GM23248 (cell line): ENCODE measurements around the gene MKKS. TPM values are rescaled to one million over a fixed set of nuclear protein-coding genes. Genes with fewer than 3 reads are reported as not detected.

ENCODE experiments used
- DNase-seq: peaks from one replicate; pipeline ENCODE4 v3.0.0-alpha.2; 2015
- H2AFZ ChIP-seq: fragments of 200-600 bp; sonication (generic); 2 replicates; pipeline ENCODE4 v1.6.1; 2016; ENCODE audit warnings: antibody characterized with exemption
- H3F3A ChIP-seq: fragments of 200-600 bp; sonication (generic); 2 replicates; pipeline ENCODE4 v1.6.1; 2016; ENCODE audit warnings: mild to moderate bottlenecking, antibody characterized with exemption, mixed run types; ENCODE audit not compliant: insufficient read depth
- H3K27ac ChIP-seq: fragments of 200-600 bp; sonication (generic); 2 replicates; pipeline ENCODE4 v1.5.1; 2016; ENCODE audit warnings: mild to moderate bottlenecking
- H3K27me3 ChIP-seq: fragments of 200-600 bp; sonication (generic); replicated peaks from 2 replicates; pipeline ENCODE4 v1.6.1; 2016; ENCODE audit warnings: mild to moderate bottlenecking; ENCODE audit not compliant: insufficient read depth
- H3K36me3 ChIP-seq: fragments of 200-600 bp; sonication (generic); 2 replicates; pipeline ENCODE4 v1.6.1; 2016; ENCODE audit warnings: low read depth, mild to moderate bottlenecking
- H3K4me1 ChIP-seq: fragments of 200-600 bp; sonication (generic); 2 replicates; pipeline ENCODE4 v1.6.1; 2016; ENCODE audit warnings: mild to moderate bottlenecking; ENCODE audit not compliant: insufficient read depth
- H3K4me2 ChIP-seq: fragments of 200-600 bp; sonication (generic); one replicate; pipeline ENCODE4 v1.6.1; 2016; ENCODE audit warnings: mild to moderate bottlenecking; ENCODE audit not compliant: unreplicated experiment
- H3K4me3 ChIP-seq: fragments of 200-600 bp; sonication (generic); 2 replicates; pipeline ENCODE4 v1.5.1; 2016; ENCODE audit warnings: mild to moderate bottlenecking
- H3K79me2 ChIP-seq: fragments of 200-600 bp; sonication (generic); 2 replicates; pipeline ENCODE4 v1.6.1; 2016; ENCODE audit warnings: mild to moderate bottlenecking; ENCODE audit not compliant: insufficient read depth
- H3K9ac ChIP-seq: fragments of 200-600 bp; sonication (generic); 2 replicates; pipeline ENCODE4 v1.6.1; 2016; ENCODE audit warnings: mild to moderate bottlenecking
- H3K9me2 ChIP-seq: fragments of 200-600 bp; sonication (generic); 2 replicates; pipeline ENCODE4 v1.6.1; 2016; ENCODE audit warnings: mixed run types, mild to moderate bottlenecking, moderate library complexity; ENCODE audit not compliant: insufficient read depth
- H3K9me3 ChIP-seq: fragments of 200-600 bp; sonication (generic); one replicate; pipeline ENCODE4 v1.6.1; 2017; ENCODE audit warnings: low read depth
- H4K20me1 ChIP-seq: fragments of 200-600 bp; sonication (generic); 2 replicates; pipeline ENCODE4 v1.6.0; 2016; ENCODE audit not compliant: insufficient read depth
- EZH2 ChIP-seq: fragments of 200-600 bp; sonication (generic); IDR thresholded peaks from 2 replicates; pipeline ENCODE4 v1.6.1; 2018; ENCODE audit warnings: antibody characterized with exemption, mild to moderate bottlenecking; ENCODE audit not compliant: insufficient read depth, poor library complexity, severe bottlenecking
- EZH2phosphoT487 ChIP-seq: fragments of 200-600 bp; sonication (generic); IDR thresholded peaks from 2 replicates; pipeline ENCODE4 v1.6.1; 2018; ENCODE audit warnings: antibody characterized with exemption, moderate library complexity, mild to moderate bottlenecking, low read depth; ENCODE audit not compliant: insufficient read depth
- WGBS, 2 experiments: methylation state at CpG; one replicate each; pipeline ENCODE4 v1.1.6; 2015 to 2017; ENCODE audit warnings: low lambda C conversion rate in 2 of 2, low coverage in 1 of 2; ENCODE audit errors: missing lambda C conversion rate in 2 of 2; 5-methylcytosine and 5-hydroxymethylcytosine counted together
- in situ Hi-C: fragments of 300-500 bp; cut with MboI; formaldehyde crosslinking; loops from 2 replicates; pipeline ENCODE4 v1.15.0; 2020
- polyA plus RNA-seq: library from polyadenylated mRNA; unstranded; fragments of >200 nt; fragmentation: Nextera tagmentation; extraction: Ambion mirVana; gene quantifications from 2 replicates; pipeline ENCODE4 v1.2.1, GENCODE V29; 2016
- total RNA-seq: library from RNA; depleted of rRNA; stranded (reverse); fragments of >200 nt; shearing (Covaris generic); gene quantifications from 2 replicates; pipeline ENCODE4 v1.2.3, GENCODE V29; 2014

Gene MKKS
- total and polyA plus RNA-seq, 2 experiments from 2014 or later: 9.8 to 17.8 TPM

DNA sequence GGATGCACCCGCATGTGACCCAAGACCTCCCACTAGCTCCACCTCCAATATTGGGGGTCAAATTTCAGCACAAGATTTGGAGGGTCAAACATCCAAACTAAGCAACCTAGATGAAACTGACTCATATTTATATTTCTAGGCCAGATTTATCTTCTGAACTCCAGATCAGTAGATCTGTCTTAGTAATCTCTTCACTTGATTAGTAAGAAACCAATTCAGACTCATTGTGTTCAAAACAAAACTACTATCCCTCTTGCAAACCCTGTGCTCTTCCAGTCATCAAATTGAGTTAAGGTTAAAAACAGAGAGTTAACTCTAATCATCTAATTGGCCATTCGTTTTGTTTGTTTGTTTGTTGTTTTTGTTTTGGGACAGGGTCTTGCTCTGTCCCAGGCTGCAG, 43.3 kb downstream of the MKKS start:
- no peak for DNase-seq
- H3K4me1 ChIP-seq: no peaks in the 10 kb centered on the region
- 59 to 66% methylated on average over 2 of the region's 2 CpGs for WGBS, 2 experiments
- no peaks in the 10 kb centered on the region for H3F3A ChIP-seq
- H3K9ac ChIP-seq: no peak overlapping the region
- TF ChIP-seq EZH2: no peak
- no peak for TF ChIP-seq EZH2phosphoT487
- no peak overlapping the region for H2AFZ ChIP-seq
- no peak overlapping the region for H3K27ac ChIP-seq
- no peaks in the 10 kb centered on the region for H4K20me1 ChIP-seq
- in situ Hi-C loops: no loop called here
- H3K4me2 ChIP-seq: no peak overlapping the region
- no peaks in the 10 kb centered on the region for H3K9me2 ChIP-seq
- H3K27me3 ChIP-seq: no peaks in the 10 kb centered on the region; the same call in 1 of the 2 replicates
- H3K36me3 ChIP-seq: no peaks in the 10 kb centered on the region
- no peak overlapping the region for H3K4me3 ChIP-seq
- H3K79me2 ChIP-seq: no peaks in the 10 kb centered on the region
- no peaks in the 10 kb centered on the region for H3K9me3 ChIP-seq

DNA sequence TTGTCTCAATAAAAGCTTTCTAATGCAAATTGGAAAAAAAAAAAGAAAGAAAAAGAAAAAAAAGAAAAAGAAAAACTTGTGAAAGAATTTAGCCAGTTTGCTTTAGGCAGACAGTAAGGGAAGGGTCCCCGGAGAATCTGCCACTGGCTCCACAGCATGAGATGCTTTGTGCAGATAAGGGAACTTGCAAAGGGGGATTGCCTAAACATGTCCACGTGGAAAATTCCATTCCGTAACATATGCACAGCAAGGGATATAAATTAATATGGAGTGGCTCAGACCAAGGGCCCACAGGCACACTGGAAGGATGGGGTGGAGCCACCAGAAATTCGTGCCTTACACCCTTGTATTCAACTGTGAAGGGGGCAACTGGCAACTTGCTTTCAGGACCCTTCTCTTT, 45.4 kb downstream of the MKKS start:
- no peak overlapping the region for H2AFZ ChIP-seq
- H3K4me2 ChIP-seq: no peak overlapping the region
- TF ChIP-seq EZH2phosphoT487: no peak
- TF ChIP-seq EZH2: no peak
- H3K27me3 ChIP-seq: no peaks in the 10 kb centered on the region; the same call in 1 of the 2 replicates
- H3F3A ChIP-seq: no peaks in the 10 kb centered on the region
- no peaks in the 10 kb centered on the region for H3K79me2 ChIP-seq
- 42 to 46% methylated on average over 4 of the region's 4 CpGs for WGBS, 2 experiments
- no peak overlapping the region for H3K9ac ChIP-seq
- no peaks in the 10 kb centered on the region for H3K36me3 ChIP-seq
- H3K9me3 ChIP-seq: no peaks in the 10 kb centered on the region
- DNase-seq: no peak
- no peaks in the 10 kb centered on the region for H3K4me1 ChIP-seq
- H3K27ac ChIP-seq: no peak overlapping the region
- in situ Hi-C loops: no loop called here
- H3K4me3 ChIP-seq: no peak overlapping the region
- no peaks in the 10 kb centered on the region for H4K20me1 ChIP-seq
- no peaks in the 10 kb centered on the region for H3K9me2 ChIP-seq

DNA sequence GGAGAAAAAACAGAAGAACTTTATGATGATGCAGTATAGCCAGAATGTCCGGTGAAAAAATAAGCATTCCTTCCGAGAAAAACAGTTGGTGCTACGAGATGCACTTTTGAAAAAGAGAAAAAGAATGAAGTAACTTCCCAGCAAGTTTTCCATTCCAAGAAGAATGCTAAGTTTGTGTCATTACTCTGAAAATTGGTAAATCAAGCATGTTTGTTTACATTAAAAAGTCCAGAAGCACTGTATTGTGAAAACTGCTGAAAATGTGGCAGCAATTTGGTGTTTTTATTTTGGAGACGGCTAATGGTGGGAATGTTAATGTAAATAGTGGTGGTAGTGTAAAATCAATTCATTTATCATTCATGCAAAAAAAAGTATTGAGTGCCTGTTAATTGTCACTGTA, 46.3 kb downstream of the MKKS start:
- H3K4me2 ChIP-seq: no peak overlapping the region
- no peaks in the 10 kb centered on the region for H3K4me1 ChIP-seq
- in situ Hi-C loops: no loop called here
- H3K79me2 ChIP-seq: no peaks in the 10 kb centered on the region
- H3K4me3 ChIP-seq: no peak overlapping the region
- H2AFZ ChIP-seq: no peak overlapping the region
- 68 to 76% methylated on average over 4 of the region's 4 CpGs for WGBS, 2 experiments
- no peak overlapping the region for H3K27ac ChIP-seq
- H3K9ac ChIP-seq: no peak overlapping the region
- DNase-seq: no peak
- TF ChIP-seq EZH2phosphoT487 (no peak), EZH2 (no peak)
- no peaks in the 10 kb centered on the region; the same call in 1 of the 2 replicates for H3K27me3 ChIP-seq
- no peaks in the 10 kb centered on the region for H3K9me2 ChIP-seq
- no peaks in the 10 kb centered on the region for H3K36me3 ChIP-seq
- no peaks in the 10 kb centered on the region for H3K9me3 ChIP-seq
- H3F3A ChIP-seq: no peaks in the 10 kb centered on the region
- no peaks in the 10 kb centered on the region for H4K20me1 ChIP-seq

DNA sequence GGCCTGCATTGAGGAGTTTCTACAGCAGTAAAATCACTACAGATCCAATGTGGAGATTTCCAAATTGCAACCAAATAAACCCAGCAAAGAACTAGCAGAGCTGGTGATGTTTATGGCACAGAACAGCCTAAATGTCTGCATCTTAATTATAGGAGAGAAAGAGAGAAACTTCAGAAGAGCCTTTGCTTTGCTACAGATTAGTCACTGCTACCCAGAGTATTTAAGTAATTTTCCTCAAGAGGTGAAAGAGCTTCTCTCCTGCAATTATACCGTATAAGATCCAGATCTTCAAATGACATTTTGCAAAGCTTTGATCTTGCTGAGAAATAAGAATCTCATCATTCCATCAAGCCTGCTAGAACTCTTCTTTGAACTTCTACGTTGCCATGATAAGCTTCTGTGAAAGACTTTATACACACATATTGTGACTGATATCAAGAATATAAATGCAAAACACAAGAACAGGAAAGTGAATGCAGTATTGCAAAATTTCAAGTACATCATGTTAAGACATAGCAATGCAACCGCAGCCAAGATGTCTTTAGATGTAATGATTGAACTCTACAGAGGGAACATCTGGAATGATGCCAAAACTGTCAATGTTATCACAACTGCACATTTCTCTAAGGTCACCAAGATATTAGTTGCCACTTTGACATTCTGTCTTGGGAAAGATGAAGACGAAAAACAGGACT, 48.0 kb downstream of the MKKS start:
- Histone ChIP-seq H3K79me2 (no peaks in the 10 kb centered on the region), H3K9me3 (no peaks in the 10 kb centered on the region), H3K27ac (no peak overlapping the region), H3K4me3 (no peak overlapping the region), H2AFZ (no peak overlapping the region), H3K4me2 (no peak overlapping the region), H3K36me3 (no peaks in the 10 kb centered on the region), H3K9ac (no peak overlapping the region), H3K4me1 (no peaks in the 10 kb centered on the region), H3F3A (no peaks in the 10 kb centered on the region), H3K27me3 (no peaks in the 10 kb centered on the region; the same call in 1 of the 2 replicates), H3K9me2 (no peaks in the 10 kb centered on the region), H4K20me1 (no peaks in the 10 kb centered on the region)
- 52 to 54% methylated on average over 4 of the region's 4 CpGs for WGBS, 2 experiments
- no peak for TF ChIP-seq EZH2phosphoT487
- TF ChIP-seq EZH2: no peak
- in situ Hi-C loops: no loop called here
- no peak for DNase-seq
